ENCODE results near the gene RSPO3. TPM values are rescaled to one million over a fixed set of nuclear protein-coding genes. Genes with fewer than 3 reads are reported as not detected.

The RSPO3 gene
- total RNA-seq, 1 experiment from 2014 or later, result not detected

DNA sequence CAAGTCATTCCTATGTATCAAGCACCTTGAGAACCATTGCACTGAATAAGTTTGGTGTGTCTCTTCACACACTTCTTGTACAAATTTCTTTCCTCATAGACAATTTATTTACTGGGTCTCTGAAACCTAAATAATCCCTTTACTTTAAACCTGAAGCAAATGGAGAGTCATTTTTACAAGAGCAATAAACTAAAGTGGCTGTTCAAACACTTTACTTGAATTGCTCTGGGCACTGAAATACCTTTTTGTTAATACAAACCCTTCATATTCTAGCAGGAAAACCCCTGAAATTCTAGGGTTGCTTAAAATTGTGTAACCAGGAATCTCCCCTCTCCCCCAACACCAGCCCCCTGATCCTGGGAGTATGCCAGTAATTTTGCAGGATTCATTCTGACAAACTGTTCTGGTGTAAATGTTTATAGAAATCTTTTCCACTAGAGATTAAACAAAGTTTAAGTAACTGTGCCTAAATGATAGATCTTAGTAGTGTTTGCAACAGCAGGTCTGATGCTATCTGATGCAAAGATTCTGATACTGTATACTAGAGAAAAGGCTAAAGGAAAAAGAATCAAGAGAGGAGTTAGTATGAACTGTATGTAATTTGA, 13.4 kb downstream of the RSPO3 start:
- intact Hi-C loops (cut with micrococcal nuclease), result no loop called here
- H3K4me3 Mint-ChIP-seq (ENCODE audit: unreplicated experiment), result no peak overlapping the region
- peaks cover 6% of the 10 kb centered on the region for H3K36me3 Mint-ChIP-seq (ENCODE audit: insufficient read depth, unreplicated experiment)
- peaks cover 90% of the 10 kb centered on the region for H3K27me3 Mint-ChIP-seq (ENCODE audit: insufficient read depth, unreplicated experiment)
- CTCF ChIA-PET, result interaction anchor here (0.5 to 1.0 kb wide), 3 partner anchors 11 to 1110 kb away, joined by 3 to 7 read pairs (median 3); no protein-coding TSS in a partner anchor
- POLR2A ChIA-PET, result no interaction called here
- TF ChIP-seq, protein P1, sequence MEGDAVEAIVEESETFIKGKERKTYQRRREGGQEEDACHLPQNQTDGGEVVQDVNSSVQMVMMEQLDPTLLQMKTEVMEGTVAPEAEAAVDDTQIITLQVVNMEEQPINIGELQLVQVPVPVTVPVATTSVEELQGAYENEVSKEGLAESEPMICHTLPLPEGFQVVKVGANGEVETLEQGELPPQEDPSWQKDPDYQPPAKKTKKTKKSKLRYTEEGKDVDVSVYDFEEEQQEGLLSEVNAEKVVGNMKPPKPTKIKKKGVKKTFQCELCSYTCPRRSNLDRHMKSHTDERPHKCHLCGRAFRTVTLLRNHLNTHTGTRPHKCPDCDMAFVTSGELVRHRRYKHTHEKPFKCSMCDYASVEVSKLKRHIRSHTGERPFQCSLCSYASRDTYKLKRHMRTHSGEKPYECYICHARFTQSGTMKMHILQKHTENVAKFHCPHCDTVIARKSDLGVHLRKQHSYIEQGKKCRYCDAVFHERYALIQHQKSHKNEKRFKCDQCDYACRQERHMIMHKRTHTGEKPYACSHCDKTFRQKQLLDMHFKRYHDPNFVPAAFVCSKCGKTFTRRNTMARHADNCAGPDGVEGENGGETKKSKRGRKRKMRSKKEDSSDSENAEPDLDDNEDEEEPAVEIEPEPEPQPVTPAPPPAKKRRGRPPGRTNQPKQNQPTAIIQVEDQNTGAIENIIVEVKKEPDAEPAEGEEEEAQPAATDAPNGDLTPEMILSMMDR (IDR thresholded peaks at IDR 0.05; ENCODE audit: unreplicated experiment), result no peak
- no peaks in the 10 kb centered on the region for H3K9me3 Mint-ChIP-seq (ENCODE audit: unreplicated experiment)
- no peaks in the 10 kb centered on the region for H3K4me1 Mint-ChIP-seq (ENCODE audit: insufficient read depth, unreplicated experiment)
- BruUV-seq (replicated peaks), result no TSS peak
- no peak for DNase-seq (ENCODE audit: unreplicated experiment)
- H3K27ac Mint-ChIP-seq (ENCODE audit: low read depth, unreplicated experiment), result no peak overlapping the region

DNA sequence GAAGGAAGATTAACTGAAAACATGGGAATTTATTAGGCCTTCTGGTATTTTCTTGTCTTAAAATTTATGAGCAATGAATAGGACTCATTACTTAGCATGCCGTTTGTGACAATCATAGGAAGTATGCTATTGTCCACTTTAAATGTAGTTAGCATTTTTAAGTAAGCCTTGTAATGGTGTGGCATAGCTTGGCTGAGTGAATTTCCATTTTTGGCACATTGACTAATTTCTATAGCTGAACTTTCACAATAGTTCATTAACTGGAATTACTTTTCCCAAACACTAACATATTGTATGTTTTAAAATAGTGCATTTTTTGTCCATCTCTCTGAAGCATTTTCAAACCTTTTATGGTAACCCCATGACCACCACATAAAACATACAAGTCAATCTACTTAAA, 15.7 kb downstream of the RSPO3 start:
- no TSS peak for BruUV-seq (replicated peaks)
- TF ChIP-seq, protein P1 (IDR thresholded peaks at IDR 0.05; ENCODE audit: unreplicated experiment), result no peak
- Mint-ChIP-seq H3K4me1 (ENCODE audit: insufficient read depth, unreplicated experiment) (no peaks in the 10 kb centered on the region), H3K9me3 (ENCODE audit: unreplicated experiment) (no peaks in the 10 kb centered on the region), H3K36me3 (ENCODE audit: insufficient read depth, unreplicated experiment) (peaks cover 5% of the 10 kb centered on the region), H3K27ac (ENCODE audit: low read depth, unreplicated experiment) (no peak overlapping the region), H3K27me3 (ENCODE audit: insufficient read depth, unreplicated experiment) (peaks cover 71% of the 10 kb centered on the region), H3K4me3 (ENCODE audit: unreplicated experiment) (no peak overlapping the region)
- no peak for DNase-seq (ENCODE audit: unreplicated experiment)
- ChIA-PET POLR2A (no interaction called here), CTCF (interaction anchor here (0.8 to 1.1 kb wide), 2 partner anchors 12 to 237 kb away, joined by 3 read pairs; no protein-coding TSS in a partner anchor)
- intact Hi-C loops (cut with micrococcal nuclease), result no loop called here

DNA sequence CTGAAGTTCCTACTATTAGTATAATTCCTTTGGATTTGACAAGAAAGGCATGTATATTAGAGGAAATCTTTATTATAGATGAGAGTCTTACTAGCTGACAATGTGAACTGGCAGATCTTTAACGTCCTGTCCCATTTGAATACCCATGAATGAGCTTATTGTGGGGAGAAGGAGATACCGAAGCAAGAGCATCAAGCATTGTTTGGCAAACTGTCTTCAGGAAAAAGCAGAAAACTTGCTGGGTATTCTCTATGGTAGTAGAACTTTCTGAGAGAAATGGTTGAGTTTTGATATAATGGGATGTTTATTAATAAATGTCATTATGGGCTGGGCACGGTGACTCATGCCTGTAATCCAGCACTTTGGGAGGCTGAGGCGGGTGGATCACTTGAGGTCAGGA, 18.3 kb downstream of the RSPO3 start:
- H3K4me1 Mint-ChIP-seq (ENCODE audit: insufficient read depth, unreplicated experiment), result no peaks in the 10 kb centered on the region
- ChIA-PET POLR2A (no interaction called here), CTCF (no interaction called here)
- no peaks in the 10 kb centered on the region for H3K36me3 Mint-ChIP-seq (ENCODE audit: insufficient read depth, unreplicated experiment)
- no TSS peak for BruUV-seq (replicated peaks)
- H3K4me3 Mint-ChIP-seq (ENCODE audit: unreplicated experiment), result no peak overlapping the region
- H3K9me3 Mint-ChIP-seq (ENCODE audit: unreplicated experiment), result no peaks in the 10 kb centered on the region
- peaks cover 64% of the 10 kb centered on the region for H3K27me3 Mint-ChIP-seq (ENCODE audit: insufficient read depth, unreplicated experiment)
- no peak for DNase-seq (ENCODE audit: unreplicated experiment)
- intact Hi-C loops (cut with micrococcal nuclease), result no loop called here
- TF ChIP-seq, protein P1 (IDR thresholded peaks at IDR 0.05; ENCODE audit: unreplicated experiment), result no peak
- H3K27ac Mint-ChIP-seq (ENCODE audit: low read depth, unreplicated experiment), result no peak overlapping the region

DNA sequence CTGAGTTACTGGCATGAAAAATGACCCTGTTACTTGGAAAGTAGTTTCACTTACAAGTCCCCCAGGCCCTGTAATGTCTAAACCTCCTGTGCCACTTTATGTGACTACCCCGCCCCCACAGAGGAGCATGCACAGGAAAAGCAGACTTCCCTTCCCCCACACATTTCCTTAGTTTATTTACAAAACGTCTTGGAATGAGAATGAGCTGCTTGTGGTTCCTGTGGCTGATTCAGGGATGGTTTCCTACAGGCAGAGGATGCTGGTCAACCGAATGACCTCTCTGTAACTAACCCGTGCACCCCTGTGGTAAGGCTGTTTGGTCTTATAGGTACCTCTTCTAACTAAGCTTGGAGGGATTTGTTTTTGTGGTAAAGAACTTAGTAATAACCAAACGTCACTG, 28.5 kb downstream of the RSPO3 start:
- H3K4me1 Mint-ChIP-seq (ENCODE audit: insufficient read depth, unreplicated experiment), result no peaks in the 10 kb centered on the region
- CTCF ChIA-PET, result no interaction called here
- peaks cover 80% of the 10 kb centered on the region for H3K27me3 Mint-ChIP-seq (ENCODE audit: insufficient read depth, unreplicated experiment)
- H3K36me3 Mint-ChIP-seq (ENCODE audit: insufficient read depth, unreplicated experiment), result no peaks in the 10 kb centered on the region
- no peaks in the 10 kb centered on the region for H3K9me3 Mint-ChIP-seq (ENCODE audit: unreplicated experiment)
- H3K27ac Mint-ChIP-seq (ENCODE audit: low read depth, unreplicated experiment), result no peak overlapping the region
- intact Hi-C loops (cut with micrococcal nuclease), result no loop called here
- DNase-seq (ENCODE audit: unreplicated experiment), result no peak
- POLR2A ChIA-PET, result no interaction called here
- no peak overlapping the region for H3K4me3 Mint-ChIP-seq (ENCODE audit: unreplicated experiment)
- BruUV-seq (replicated peaks), result no TSS peak
- TF ChIP-seq, protein P1 (IDR thresholded peaks at IDR 0.05; ENCODE audit: unreplicated experiment), result no peak
